Chondrocyte (in vitro differentiated cells): ENCODE data around the gene HELZ. TPM values are rescaled to one million over a fixed set of nuclear protein-coding genes. Genes with fewer than 3 reads are reported as not detected.

Source experiments
- DNase-seq: peaks from one replicate; pipeline ENCODE4 v3.0.0; 2021; ENCODE audit warnings: mixed read lengths, low spot score
- H3K27ac Mint-ChIP-seq: one replicate; pipeline ENCODE4 v1.8.0; 2021; ENCODE audit warnings: mild to moderate bottlenecking, moderate library complexity, mixed read lengths; ENCODE audit not compliant: unreplicated experiment
- H3K27me3 Mint-ChIP-seq: 2 replicates; pipeline ENCODE4 v1.8.0; 2021; ENCODE audit warnings: low read depth, mixed read lengths
- H3K36me3 Mint-ChIP-seq: 2 replicates; pipeline ENCODE4 v1.8.0; 2021; ENCODE audit warnings: low read depth, mixed read lengths
- H3K4me1 Mint-ChIP-seq: 2 replicates; pipeline ENCODE4 v1.8.0; 2021; ENCODE audit warnings: low read depth, mild to moderate bottlenecking, mixed read lengths
- H3K4me3 Mint-ChIP-seq: one replicate; pipeline ENCODE4 v1.8.0; 2021; ENCODE audit warnings: mild to moderate bottlenecking, moderate library complexity, mixed read lengths; ENCODE audit not compliant: unreplicated experiment
- H3K9me3 Mint-ChIP-seq: 2 replicates; pipeline ENCODE4 v1.8.0; 2021; ENCODE audit warnings: low read depth, mixed read lengths
- total RNA-seq: library from RNA; stranded (reverse); gene quantifications from 3 replicates; pipeline ENCODE4 v1.2.1, GENCODE V29; 2021
- TF ChIP-seq, protein P1 (sequence below): fragments of 200-600 bp; sonication (generic); IDR thresholded peaks from 2 replicates; pipeline ENCODE4 v1.5.0; 2021; ENCODE audit warnings: antibody characterized with exemption, mild to moderate bottlenecking, moderate library complexity

The HELZ gene
- total RNA-seq, 1 donor from 2014 or later = 55.8 TPM

DNA sequence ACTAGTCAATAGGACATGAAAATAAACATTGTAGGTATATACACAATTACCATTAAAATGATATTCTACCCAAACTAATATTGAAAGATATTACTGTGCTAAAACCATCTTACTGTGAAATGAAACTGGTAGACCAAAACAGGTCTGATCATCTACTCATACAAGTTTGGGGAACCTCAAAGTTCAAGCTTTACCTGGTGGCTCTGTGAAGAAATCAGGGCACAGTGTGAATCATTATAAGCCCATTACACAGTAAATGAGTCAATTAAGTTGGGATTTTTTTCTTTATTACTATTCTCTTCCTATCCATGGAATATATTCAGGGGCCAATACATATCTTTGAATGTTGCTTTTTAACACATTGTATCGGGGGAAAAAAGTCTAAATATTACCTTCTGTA lies 57.1 kb downstream of the HELZ start:
- H3K36me3 Mint-ChIP-seq = peaks cover 11% of the 10 kb centered on the region

DNA sequence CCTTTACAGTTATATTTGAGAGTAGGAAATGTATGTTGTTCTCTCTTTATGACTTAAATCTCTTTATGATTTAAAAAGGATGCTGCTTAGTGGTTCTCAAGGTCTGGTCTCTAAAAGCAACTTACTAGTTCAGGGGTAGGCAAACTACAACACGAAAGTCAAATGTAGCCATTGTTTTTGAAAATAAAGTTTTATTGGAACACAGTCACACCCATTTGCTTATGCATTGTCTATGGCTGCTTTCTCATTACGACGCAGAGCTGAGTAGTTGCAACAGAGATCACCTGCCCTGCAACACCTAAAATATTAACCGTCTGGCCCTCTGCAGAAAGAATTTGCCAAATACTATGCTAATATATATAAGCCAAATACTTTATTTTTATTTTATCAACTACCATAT lies 58.2 kb downstream of the HELZ start:
- H3K9me3 Mint-ChIP-seq = no peaks in the 10 kb centered on the region
- DNase-seq = no peak
- H3K4me1 Mint-ChIP-seq = no peaks in the 10 kb centered on the region
- no peaks in the 10 kb centered on the region for H3K27me3 Mint-ChIP-seq
- no peak overlapping the region for H3K27ac Mint-ChIP-seq
- H3K36me3 Mint-ChIP-seq = peaks cover 12% of the 10 kb centered on the region
- no peak overlapping the region for H3K4me3 Mint-ChIP-seq
- TF ChIP-seq, protein P1, sequence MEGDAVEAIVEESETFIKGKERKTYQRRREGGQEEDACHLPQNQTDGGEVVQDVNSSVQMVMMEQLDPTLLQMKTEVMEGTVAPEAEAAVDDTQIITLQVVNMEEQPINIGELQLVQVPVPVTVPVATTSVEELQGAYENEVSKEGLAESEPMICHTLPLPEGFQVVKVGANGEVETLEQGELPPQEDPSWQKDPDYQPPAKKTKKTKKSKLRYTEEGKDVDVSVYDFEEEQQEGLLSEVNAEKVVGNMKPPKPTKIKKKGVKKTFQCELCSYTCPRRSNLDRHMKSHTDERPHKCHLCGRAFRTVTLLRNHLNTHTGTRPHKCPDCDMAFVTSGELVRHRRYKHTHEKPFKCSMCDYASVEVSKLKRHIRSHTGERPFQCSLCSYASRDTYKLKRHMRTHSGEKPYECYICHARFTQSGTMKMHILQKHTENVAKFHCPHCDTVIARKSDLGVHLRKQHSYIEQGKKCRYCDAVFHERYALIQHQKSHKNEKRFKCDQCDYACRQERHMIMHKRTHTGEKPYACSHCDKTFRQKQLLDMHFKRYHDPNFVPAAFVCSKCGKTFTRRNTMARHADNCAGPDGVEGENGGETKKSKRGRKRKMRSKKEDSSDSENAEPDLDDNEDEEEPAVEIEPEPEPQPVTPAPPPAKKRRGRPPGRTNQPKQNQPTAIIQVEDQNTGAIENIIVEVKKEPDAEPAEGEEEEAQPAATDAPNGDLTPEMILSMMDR = no peak

More for the DNA sequence above, 57.1 kb downstream of the HELZ start:
- no peak for DNase-seq
- TF ChIP-seq, protein P1 = no peak
- Mint-ChIP-seq H3K27me3 (no peaks in the 10 kb centered on the region), H3K27ac (no peak overlapping the region), H3K4me3 (no peak overlapping the region), H3K4me1 (peaks cover 2% of the 10 kb centered on the region), H3K9me3 (no peaks in the 10 kb centered on the region)

DNA sequence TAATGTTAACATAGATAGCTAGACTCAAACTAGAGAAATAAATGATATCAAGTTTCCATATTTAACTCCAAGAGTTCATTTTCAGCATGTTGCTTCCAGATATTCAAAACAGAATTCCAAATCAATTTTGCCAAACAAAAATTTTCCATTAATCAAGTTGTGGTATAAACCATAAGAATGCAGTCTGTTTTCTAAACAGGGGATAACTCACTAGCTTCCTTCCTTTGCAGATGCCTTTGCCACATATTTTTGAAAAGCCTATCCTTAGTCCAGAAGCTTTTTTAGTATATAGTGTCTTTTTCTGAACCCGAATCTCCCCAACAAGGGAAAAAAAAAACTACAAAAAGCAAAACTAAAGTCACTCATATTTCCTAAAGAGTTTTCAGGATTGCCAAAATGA lies 61.5 kb downstream of the HELZ start:
- Mint-ChIP-seq H3K4me3 (no peak overlapping the region), H3K27ac (no peak overlapping the region), H3K36me3 (peaks cover 9% of the 10 kb centered on the region), H3K27me3 (no peaks in the 10 kb centered on the region), H3K9me3 (no peaks in the 10 kb centered on the region), H3K4me1 (no peaks in the 10 kb centered on the region)
- DNase-seq = no peak
- TF ChIP-seq, protein P1 = no peak

DNA sequence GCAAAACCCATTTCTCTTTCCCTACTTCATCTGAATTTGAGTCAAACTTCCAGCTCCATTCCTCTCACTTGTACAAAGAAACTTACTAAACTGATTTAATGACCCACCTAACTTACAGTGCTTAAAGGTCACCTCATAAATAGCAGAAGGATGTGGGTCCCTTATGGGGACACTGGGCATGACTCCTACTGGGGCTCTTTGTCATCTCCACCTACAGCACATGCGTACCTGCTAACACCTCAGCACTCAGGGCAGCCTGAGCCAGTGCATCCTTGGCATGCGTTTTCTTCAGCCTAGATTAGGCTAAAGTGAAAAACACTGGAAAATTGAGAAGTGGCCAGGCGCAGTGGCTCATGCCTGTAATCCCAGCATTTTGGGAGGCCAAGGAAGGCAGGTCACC lies 63.2 kb downstream of the HELZ start:
- Mint-ChIP-seq H3K4me1 (no peaks in the 10 kb centered on the region), H3K27ac (no peak overlapping the region), H3K4me3 (no peak overlapping the region), H3K27me3 (no peaks in the 10 kb centered on the region), H3K9me3 (no peaks in the 10 kb centered on the region), H3K36me3 (peaks cover 5% of the 10 kb centered on the region)
- TF ChIP-seq, protein P1 = no peak
- DNase-seq = no peak

DNA sequence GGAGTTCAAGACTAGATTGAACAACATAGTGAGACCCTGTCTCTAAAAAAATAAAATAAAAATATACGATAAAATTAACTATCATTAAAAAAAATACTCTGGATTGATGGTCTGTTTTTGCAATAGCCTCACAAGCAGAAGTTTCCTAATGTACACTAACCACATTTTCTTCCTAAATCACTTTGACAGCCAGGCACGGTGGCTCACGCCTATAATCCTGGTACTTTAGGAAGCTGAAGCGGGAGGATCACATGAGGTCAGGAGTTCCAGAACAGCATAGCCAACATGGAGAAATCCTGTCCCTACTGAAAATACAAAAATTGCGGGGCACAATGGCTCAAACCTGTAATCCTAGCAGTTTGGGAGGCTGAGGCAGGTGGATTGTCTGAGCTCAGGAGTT lies 64.7 kb downstream of the HELZ start:
- no peaks in the 10 kb centered on the region for H3K9me3 Mint-ChIP-seq
- no peak for DNase-seq
- H3K4me3 Mint-ChIP-seq = no peak overlapping the region

More for the DNA sequence above, 64.7 kb downstream of the HELZ start:
- TF ChIP-seq, protein P1 = no peak
- Mint-ChIP-seq H3K4me1 (no peaks in the 10 kb centered on the region), H3K27me3 (no peaks in the 10 kb centered on the region), H3K36me3 (peaks cover 7% of the 10 kb centered on the region), H3K27ac (no peak overlapping the region)
